Measurements from ENCODE around the gene MEAK7.

GRCh38 chr16:84532291-84532724, 27.8 kb upstream of the MEAK7 start:
- TF ChIP-seq CTCF (IDR thresholded peaks at IDR 0.05; ENCODE audit: low read depth, low read length, poor library complexity, severe bottlenecking) (no peak), EZH2phosphoT487 (IDR thresholded peaks at IDR 0.05; ENCODE audit: borderline replicate concordance, low read length) (no peak)

All from DOHH2 (cell line).